ENCODE measurements around the gene IGDCC3. TPM values are rescaled to one million over a fixed set of nuclear protein-coding genes. Genes with fewer than 3 reads are reported as not detected.

IGDCC3 gene
- total and polyA plus RNA-seq, 2 of the 8 experiments (the other 6 are each of a cell fraction or from before 2014, with no cell fraction given), result 26.8 to 45.7 TPM

DNA sequence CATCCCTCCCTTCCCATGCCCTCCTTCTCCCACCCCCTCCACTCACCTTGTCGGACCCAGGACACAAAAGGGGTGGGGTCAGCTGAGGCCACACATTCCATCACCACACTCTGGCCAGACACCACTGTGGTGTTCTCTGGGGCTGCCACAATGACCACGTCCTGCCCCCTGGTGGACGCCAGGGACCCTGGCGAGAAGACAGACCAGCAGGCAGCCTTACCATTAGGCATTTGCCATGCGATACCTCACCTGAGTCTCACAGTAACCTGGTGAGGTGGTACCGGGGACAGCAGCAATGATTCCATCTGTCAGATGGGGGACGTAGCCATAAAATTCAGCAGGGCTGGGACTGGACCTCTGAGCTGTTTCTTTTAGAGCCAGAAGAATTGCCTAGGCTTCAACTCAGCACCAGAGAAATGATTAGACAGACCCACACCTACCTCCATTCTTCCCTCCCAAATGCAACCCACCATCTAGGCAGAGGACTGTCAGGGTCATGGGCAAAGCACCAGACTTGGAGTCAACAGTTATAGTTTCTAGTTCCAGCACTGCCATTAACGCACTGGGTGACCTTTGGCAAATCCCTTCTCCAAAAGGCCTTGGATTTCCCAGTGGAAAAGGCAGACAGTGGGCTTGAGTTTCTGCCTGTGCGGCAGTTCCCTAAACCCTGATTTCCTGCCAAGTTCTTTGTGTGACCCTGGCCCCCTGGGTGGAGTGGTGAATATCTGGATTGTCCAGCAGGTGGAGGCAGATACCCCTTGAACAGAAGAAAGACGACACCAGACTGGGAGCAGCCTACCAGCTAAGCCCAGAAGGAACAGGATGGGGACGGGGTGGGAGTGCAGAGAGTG is 23.2 kb upstream of the IGDCC3 start (continued):
- TF ChIP-seq, protein P1, sequence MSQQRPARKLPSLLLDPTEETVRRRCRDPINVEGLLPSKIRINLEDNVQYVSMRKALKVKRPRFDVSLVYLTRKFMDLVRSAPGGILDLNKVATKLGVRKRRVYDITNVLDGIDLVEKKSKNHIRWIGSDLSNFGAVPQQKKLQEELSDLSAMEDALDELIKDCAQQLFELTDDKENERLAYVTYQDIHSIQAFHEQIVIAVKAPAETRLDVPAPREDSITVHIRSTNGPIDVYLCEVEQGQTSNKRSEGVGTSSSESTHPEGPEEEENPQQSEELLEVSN (IDR thresholded peaks at IDR 0.05), result peak; percentile 12; the same call in 1 of the 2 replicates
- peak; percentile 27 for TF ChIP-seq TAF7 (optimal IDR thresholded peaks at IDR 0.05; ENCODE audit: borderline replicate concordance, low read depth, low read length)
- peak; percentile 94 to 99 for TF ChIP-seq RAD21 (IDR thresholded peaks at IDR 0.05 in 1 of 2, conservative IDR thresholded peaks at IDR 0.05 in 1 of 2; ENCODE audit: low read depth in 2 of 2, low read length in 2 of 2)
- TF ChIP-seq, protein P2, sequence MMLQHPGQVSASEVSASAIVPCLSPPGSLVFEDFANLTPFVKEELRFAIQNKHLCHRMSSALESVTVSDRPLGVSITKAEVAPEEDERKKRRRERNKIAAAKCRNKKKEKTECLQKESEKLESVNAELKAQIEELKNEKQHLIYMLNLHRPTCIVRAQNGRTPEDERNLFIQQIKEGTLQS (IDR thresholded peaks at IDR 0.05; ENCODE audit: insufficient read depth, low read depth, low read length), result no peak
- 0 out of 2 replicates have a peak, but pooled peaks have one; percentile 32 for TF ChIP-seq TCF12 (IDR thresholded peaks at IDR 0.05; ENCODE audit: low read depth, low read length)
- TF ChIP-seq, protein P3, sequence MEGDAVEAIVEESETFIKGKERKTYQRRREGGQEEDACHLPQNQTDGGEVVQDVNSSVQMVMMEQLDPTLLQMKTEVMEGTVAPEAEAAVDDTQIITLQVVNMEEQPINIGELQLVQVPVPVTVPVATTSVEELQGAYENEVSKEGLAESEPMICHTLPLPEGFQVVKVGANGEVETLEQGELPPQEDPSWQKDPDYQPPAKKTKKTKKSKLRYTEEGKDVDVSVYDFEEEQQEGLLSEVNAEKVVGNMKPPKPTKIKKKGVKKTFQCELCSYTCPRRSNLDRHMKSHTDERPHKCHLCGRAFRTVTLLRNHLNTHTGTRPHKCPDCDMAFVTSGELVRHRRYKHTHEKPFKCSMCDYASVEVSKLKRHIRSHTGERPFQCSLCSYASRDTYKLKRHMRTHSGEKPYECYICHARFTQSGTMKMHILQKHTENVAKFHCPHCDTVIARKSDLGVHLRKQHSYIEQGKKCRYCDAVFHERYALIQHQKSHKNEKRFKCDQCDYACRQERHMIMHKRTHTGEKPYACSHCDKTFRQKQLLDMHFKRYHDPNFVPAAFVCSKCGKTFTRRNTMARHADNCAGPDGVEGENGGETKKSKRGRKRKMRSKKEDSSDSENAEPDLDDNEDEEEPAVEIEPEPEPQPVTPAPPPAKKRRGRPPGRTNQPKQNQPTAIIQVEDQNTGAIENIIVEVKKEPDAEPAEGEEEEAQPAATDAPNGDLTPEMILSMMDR (IDR thresholded peaks at IDR 0.05; ENCODE audit: control extremely low read depth in 1 of 3, insufficient read depth in 1 of 3, low read depth in 1 of 3, low read length in 3 of 3), result peak; percentile 91 to 95 (median 91)
- TF ChIP-seq RXRA (IDR thresholded peaks at IDR 0.05; ENCODE audit: insufficient read depth, low read depth, low read length), result no peak
- no peak for TF ChIP-seq JUN (IDR thresholded peaks at IDR 0.05; ENCODE audit: low read depth, low read length)
- TF ChIP-seq YY1 (IDR thresholded peaks at IDR 0.05; ENCODE audit: low read depth, low read length), result peak; percentile 60; the same call in 1 of the 2 replicates
- TF ChIP-seq EGR1 (IDR thresholded peaks at IDR 0.05; ENCODE audit: borderline replicate concordance, low read depth, low read length), result peak; percentile 81; the same call in 1 of the 2 replicates
- peak; percentile 43; the same call in 1 of the 2 replicates for TF ChIP-seq CREB1 (IDR thresholded peaks at IDR 0.05)
- TF ChIP-seq PHF8 (conservative IDR thresholded peaks at IDR 0.05; ENCODE audit: low read depth, low read length), result no peak
- TF ChIP-seq CHD2 (IDR thresholded peaks at IDR 0.05; ENCODE audit: low read length), result peak; percentile 66

All from H1 (cell line).